Measurements from ENCODE around the gene SLC7A4. TPM values are rescaled to one million over a fixed set of nuclear protein-coding genes. Genes with fewer than 3 reads are reported as not detected.
"Not testable (repeated sequence)": the region's sequence is repeated elsewhere in the genome, so short reads cannot be mapped to it uniquely, and the experiment has no call there.

SLC7A4 gene
- total RNA-seq, 1 donor from 2014 or later = 0.20 TPM

- no peak for DNase-seq (ENCODE audit: low read depth)
These were observed 11.4 kb downstream of the SLC7A4 start for GRCh38 chr22:21020802-21021429.

GRCh38 chr22:21018314-21018713, 14.0 kb downstream of the SLC7A4 start:
- no peak for DNase-seq (ENCODE audit: low read depth)

GRCh38 chr22:21016644-21017420, 15.5 kb downstream of the SLC7A4 start:
- DNase-seq (ENCODE audit: low read depth) = no peak

GRCh38 chr22:21015466-21016006, 16.8 kb downstream of the SLC7A4 start:
- DNase-seq (ENCODE audit: low read depth) = no peak

GRCh38 chr22:21014726-21015465, 17.5 kb downstream of the SLC7A4 start, which contains the start of gene P2RX6:
Gene P2RX6 (plus strand): TSS chr22:21015165. CDS start chr22:21015175, 10 bp downstream.
- DNase-seq (ENCODE audit: low read depth) = no peak

GRCh38 chr22:21014202-21014725, 18.1 kb downstream of the SLC7A4 start:
- DNase-seq (ENCODE audit: low read depth) = peak; percentile 67

- no peak for DNase-seq (ENCODE audit: low read depth)
These were observed 18.6 kb downstream of the SLC7A4 start for GRCh38 chr22:21013657-21014201.

- no peak for DNase-seq (ENCODE audit: low read depth)
These were observed 19.6 kb downstream of the SLC7A4 start for GRCh38 chr22:21012446-21013407.

GRCh38 chr22:21010426-21011113, 21.8 kb downstream of the SLC7A4 start:
- DNase-seq (ENCODE audit: low read depth) = no peak

GRCh38 chr22:21009638-21010425, 22.5 kb downstream of the SLC7A4 start:
- DNase-seq (ENCODE audit: low read depth) = peak; percentile 61

GRCh38 chr22:21009208-21009607, 23.2 kb downstream of the SLC7A4 start:
- DNase-seq (ENCODE audit: low read depth) = not testable (repeated sequence)

- DNase-seq (ENCODE audit: low read depth) = no peak
These were observed 28.6 kb downstream of the SLC7A4 start for GRCh38 chr22:21003782-21004181.

- DNase-seq (ENCODE audit: low read depth) = peak; percentile 82
These were observed 30.6 kb downstream of the SLC7A4 start, which contains the start of gene THAP7 for GRCh38 chr22:21001601-21002325. Gene THAP7 (minus strand): TSS chr22:21002118. CDS start chr22:21001911, 207 bp downstream.

- no peak for DNase-seq (ENCODE audit: low read depth)
These were observed 31.3 kb downstream of the SLC7A4 start for GRCh38 chr22:21000987-21001600.

GRCh38 chr22:21000207-21000986, 32.0 kb downstream of the SLC7A4 start:
- DNase-seq (ENCODE audit: low read depth) = no peak

- DNase-seq (ENCODE audit: low read depth) = no peak
These were observed 32.8 kb downstream of the SLC7A4 start for GRCh38 chr22:20999350-21000206.

Measured in renal cortical epithelial cell (primary cell).